ENCODE measurements around the gene DCUN1D3.
A peak's percentile ranks its signal among the peaks of the same experiment; 100 is the strongest.
"Not testable (repeated sequence)": the region's sequence is repeated elsewhere in the genome, so short reads cannot be mapped to it uniquely, and the experiment has no call there.

The DCUN1D3 gene

DNA sequence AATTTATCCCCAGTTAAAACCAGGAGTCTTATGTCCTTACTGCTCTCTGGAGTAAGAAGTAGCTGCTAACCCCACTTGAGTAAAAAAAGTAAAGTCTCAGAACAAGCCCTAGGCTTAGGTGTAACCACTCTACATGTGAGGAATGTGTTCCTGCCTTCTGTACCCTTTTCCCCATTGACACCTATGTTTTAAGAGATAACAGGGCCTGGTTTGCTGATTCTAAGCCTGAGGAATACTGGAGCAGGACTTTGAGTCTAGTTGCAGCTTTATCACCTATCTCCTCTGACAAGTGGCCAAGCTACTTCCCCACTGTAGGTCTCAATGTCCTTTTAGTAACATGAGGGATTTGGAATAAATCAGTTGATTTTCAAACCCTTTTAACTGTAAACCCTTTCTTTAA is 53.6 kb downstream of the DCUN1D3 start:
- DNase-seq (ENCODE audit: low read depth) = no peak
- H3K4me3 ChIP-seq (ENCODE audit: low read depth, low read length) = no peak overlapping the region

DNA sequence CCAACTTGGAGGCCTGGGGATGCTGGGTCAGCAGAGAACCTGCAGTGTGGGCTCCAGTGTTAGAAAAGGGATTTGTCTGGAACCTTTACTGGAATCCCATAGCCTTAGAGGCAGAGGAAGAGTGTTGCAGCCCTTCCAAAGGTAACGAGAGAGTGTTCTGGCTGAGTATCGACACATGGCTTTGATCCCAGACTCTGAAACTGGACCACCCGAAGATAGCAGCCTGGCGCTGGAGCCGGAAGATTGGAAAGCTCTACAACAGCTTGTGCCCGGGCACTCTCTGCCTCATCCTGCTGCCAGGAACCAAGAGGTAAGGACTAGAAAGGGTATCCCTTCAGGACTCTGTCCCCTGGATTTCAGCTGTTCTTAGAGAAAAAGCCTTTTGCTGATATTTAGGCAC is 54.1 kb downstream of the DCUN1D3 start:
- no peak for DNase-seq (ENCODE audit: low read depth)
- no peak overlapping the region for H3K4me3 ChIP-seq (ENCODE audit: low read depth, low read length)

DNA sequence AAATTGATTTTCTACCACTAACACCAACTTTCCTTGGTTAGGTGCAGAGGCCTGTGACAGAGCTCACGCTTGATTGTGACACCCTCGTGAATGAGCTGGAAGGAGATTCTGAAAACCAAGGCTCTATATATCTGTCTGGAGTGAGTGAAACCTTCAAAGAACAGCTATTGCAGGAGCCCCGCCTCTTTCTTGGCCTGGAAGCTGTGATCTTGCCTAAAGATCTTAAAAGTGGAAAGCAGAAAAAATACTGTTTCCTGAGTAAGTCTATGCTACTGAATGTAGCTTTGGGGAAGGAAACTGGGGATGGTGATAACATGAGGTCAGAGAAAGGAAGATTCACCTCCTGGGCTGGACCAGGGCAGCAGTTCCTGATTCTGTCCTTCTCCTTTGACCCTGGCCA is 55.6 kb downstream of the DCUN1D3 start:
- no peak for DNase-seq (ENCODE audit: low read depth)
- no peak overlapping the region for H3K4me3 ChIP-seq (ENCODE audit: low read depth, low read length)

DNA sequence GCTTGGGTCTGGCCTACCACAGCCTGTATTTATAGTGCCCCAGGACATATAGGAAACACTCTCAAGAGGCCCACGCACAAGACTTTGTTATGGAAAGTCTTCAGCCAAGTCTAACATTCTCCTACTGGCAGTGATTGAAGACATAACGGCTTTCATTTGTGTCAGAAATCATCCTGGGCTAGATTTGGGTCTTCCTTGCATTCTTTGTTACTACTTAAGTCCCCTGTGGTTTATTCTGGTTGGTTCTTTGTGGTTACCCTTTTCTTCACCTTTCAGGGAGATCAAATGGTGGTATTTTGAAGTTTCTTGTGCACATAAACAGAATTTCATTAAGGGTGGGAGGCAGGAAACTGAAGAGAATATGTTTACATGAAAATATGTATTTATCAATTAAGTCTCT is 56.1 kb downstream of the DCUN1D3 start:
- H3K4me3 ChIP-seq (ENCODE audit: low read depth, low read length) = no peak overlapping the region
- no peak for DNase-seq (ENCODE audit: low read depth)

DNA sequence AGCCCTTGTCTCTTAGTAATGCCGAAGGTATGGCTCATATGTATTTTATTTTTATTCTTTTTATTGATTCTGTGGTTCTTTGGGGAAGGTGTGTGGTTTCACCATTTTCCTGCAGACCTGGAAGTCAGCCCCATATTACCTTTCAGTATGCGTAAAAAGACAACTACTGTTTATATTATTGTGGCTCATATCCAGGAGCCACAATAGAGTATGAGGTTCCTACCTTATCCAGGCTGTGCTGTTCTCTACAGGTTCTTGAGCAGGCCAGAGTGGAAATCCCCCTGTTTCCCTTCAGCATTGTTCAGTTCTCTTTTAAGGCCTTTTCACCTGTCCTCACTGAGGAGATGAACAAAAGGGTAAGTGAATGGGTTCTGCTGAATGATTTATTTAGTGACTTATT is 60.7 kb downstream of the DCUN1D3 start:
- DNase-seq (ENCODE audit: low read depth) = no peak
- H3K4me3 ChIP-seq (ENCODE audit: low read depth, low read length) = no peak overlapping the region

DNA sequence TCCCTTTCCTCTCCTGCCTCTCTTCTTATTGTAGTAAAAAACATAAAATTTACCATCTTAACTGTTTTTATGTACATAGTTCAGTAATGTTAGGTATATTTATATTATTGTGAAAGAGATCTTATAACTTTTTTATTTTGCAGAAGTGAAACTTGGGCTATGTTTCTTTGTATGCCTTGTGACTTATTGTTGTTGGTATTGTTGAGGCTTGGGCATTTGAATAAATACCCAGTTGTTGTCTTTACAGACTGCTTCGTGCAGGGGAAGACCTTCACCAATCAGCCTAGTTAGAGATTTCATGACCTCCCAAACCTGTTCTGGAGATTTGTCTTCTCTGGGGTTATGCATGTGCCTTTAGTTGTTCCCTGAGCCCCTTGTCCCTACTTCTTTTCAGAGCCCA is 61.9 kb downstream of the DCUN1D3 start:
- no peak overlapping the region for H3K4me3 ChIP-seq (ENCODE audit: low read depth, low read length)

DNA sequence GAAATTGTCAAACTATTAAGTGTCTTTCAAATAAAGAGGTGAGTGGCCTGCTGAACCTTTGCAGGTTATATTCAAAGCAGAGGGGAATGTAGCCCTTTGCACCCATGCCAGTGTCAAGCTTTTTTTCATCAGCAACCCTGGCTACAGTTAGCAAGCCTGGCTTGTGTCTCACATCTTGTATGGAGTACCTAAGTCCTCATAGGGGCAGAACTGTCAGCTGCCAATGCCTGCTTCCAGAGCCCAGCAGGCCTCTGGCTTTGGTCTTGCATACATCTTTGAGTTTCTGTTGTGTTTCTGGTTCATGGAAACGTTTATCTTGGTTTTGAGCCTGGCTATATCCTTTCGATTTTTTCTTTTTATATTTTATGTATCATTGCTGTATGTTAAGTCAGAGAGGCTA is 67.1 kb downstream of the DCUN1D3 start:
- H3K4me3 ChIP-seq (ENCODE audit: low read depth, low read length) = no peak overlapping the region
- DNase-seq (ENCODE audit: low read depth) = no peak

More for the DNA sequence above, 61.9 kb downstream of the DCUN1D3 start:
- no peak for DNase-seq (ENCODE audit: low read depth)

DNA sequence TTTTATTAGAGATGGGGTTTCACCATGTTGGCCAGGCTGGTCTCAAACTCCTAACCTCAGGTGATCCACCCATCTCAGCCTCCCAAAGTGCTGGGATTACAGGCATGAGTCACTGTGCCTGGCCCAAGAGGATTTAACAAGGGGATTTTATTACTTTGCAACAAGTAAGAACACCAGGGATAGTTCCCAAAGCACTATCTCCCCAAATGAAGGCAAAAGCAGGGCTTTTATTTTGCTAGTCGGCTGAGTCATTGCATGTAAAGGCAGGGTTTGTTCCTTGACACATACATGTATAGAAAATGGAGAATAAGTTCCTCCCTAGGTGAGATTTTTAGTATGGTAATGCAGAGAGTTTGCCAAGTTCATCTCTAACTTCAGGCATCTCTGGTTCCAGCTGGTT is 69.8 kb downstream of the DCUN1D3 start:
- H3K4me3 ChIP-seq (ENCODE audit: low read depth, low read length) = no peak overlapping the region
- DNase-seq (ENCODE audit: low read depth) = no peak

DNA sequence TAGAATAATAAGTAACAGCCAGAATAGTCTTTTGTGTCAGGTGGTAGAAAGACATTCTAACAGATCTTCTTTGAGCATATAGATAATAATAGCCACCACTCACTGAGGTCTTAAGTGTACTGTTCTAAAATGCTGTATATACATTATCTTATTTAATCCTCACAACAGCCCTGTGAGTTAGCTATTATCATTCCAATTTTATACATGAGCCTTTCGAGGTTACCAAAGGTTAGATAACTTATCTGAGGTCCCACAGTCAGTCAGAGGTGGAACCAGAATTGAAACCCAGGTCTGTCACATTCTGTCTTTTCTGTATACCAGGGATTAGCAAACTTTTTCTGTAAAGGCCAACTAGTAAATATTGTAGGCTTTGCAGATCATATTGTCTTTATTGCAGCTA is 70.6 kb downstream of the DCUN1D3 start:
- no peak overlapping the region for H3K4me3 ChIP-seq (ENCODE audit: low read depth, low read length)
- DNase-seq (ENCODE audit: low read depth) = no peak

DNA sequence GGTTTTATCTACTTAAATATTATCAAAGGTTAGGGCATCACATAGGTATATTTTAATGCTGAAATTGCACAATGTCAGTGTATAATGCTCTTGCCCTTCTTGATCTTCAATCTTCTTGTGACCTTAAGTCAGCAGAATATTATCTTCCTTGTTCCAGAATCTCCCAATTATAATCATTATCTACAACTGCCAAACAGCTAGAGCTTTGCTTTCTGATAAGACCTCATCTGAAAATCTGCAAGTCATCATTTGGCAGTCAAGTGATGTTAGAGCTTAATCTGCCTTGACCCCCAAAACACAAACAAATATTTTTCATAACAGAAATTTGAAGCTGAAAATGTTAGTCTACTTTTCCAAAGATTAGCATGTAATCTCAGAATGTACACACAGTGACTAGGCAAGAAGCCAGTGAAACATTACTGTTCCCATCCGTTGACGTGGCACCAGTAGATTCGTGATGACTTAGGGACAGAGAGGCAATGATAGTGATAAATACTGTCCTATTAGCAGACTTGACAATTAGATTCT is 74.1 kb downstream of the DCUN1D3 start:
- DNase-seq (ENCODE audit: low read depth) = no peak
- no peak overlapping the region for H3K4me3 ChIP-seq (ENCODE audit: low read depth, low read length)

DNA sequence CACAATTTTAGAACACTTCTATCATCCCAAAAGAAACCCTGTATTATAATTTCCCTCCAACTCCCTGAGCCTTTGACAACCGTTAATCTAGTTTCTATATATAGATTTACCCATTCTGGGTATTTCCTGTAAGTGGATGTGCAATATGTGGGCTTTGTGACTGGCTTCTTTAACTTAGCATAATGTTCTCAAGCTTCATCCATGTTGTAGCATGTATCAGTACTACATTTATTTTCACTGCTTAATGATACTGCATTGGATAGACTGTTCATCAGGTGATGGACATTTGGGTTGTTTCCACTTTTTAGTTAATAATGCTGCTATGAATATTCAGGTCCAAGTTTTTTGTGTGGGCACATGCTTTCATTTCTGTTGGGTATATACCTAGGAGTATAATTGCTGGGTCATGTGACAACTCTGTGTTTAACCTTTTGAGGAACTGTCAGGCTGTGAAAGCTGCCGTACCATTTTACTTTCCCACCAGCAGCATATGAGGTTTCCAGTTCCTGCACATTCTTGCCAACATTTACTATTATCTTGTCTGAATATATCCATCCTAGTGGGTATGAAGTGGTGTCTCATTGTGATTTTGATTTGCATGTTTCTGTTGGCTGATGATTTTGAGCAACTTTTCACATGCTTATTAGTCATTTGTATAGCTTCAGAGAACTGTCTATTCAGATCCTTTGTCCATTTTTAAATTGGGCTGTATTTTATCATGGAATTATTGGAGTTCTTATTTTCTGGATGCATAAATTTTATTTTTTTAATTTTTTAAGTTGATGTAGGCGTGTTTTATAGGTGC is 77.4 kb downstream of the DCUN1D3 start:
- H3K4me3 ChIP-seq (ENCODE audit: low read depth, low read length) = no peak overlapping the region
- no peak for DNase-seq (ENCODE audit: low read depth)

DNA sequence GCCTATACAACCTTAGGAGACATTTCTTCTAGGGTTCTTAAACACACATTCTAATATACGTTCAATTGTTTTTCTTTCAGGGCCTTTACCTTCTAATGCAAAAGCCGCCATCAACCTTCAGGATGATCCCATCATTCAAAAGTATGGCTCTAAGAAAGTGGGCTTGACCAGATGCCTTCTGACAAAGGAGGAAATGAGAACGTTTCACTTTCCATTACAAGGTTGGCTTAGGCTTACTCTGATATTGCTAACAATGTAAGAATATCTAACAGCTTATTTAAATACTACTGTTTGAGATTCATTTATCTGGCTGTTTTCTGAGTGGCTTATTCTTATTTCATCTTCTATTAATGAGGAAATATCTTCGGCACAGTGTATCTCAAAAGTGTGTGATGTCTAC is 78.5 kb downstream of the DCUN1D3 start:
- DNase-seq (ENCODE audit: low read depth) = no peak
- H3K4me3 ChIP-seq (ENCODE audit: low read depth, low read length) = no peak overlapping the region

DNA sequence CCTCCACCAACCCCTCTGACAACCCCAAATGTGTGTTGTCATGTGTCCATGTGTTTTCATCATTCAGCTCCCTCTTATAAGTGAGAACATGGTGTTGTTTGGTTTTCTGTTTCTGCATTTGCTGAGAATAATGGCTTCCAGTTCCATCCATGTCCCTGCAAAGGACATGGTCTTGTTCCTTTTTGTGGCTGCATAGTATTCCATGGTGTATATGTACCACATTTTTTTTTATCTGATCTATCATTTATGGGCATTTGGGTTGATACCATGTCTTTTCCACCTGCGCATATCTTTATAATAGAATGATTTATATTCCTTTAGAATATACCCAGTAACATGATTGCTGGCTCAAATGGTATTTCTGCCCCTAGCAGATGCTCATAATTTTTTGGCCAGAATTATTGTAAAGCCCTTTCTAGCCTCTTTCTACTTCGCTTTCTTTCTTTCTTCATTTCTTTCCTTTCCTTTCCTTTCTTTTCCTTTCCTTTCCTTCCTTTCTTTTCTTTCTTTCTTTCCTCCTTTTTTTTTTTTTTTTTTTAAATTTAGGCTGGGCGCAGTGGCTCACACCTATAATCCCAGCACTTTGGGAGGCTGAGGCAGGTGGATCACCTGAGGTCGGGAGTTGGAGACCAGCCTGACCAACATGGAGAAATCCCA is 81.1 kb downstream of the DCUN1D3 start:
- no peak overlapping the region for H3K4me3 ChIP-seq (ENCODE audit: low read depth, low read length)
- DNase-seq (ENCODE audit: low read depth) = no peak

DNA sequence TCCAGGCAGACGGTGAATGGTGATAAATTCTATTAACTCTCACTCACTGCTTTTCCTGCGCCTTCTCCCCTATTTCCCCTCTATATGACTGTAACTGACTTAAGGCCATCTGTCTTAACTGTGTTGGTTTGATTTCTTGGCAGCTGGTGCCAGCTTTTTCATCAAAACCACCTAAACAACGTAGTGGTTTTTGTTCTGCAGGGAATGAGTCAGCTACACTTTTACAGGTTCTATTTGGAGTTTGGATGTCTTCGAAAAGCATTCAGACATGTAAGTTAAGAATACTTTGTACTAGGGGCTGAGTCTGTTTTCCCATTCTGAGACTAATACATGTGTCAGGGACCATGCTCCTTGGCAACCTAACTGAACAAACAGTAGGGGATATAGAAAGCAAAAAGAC is 85.4 kb downstream of the DCUN1D3 start:
- no peak for DNase-seq (ENCODE audit: low read depth)
- no peak overlapping the region for H3K4me3 ChIP-seq (ENCODE audit: low read depth, low read length)

DNA sequence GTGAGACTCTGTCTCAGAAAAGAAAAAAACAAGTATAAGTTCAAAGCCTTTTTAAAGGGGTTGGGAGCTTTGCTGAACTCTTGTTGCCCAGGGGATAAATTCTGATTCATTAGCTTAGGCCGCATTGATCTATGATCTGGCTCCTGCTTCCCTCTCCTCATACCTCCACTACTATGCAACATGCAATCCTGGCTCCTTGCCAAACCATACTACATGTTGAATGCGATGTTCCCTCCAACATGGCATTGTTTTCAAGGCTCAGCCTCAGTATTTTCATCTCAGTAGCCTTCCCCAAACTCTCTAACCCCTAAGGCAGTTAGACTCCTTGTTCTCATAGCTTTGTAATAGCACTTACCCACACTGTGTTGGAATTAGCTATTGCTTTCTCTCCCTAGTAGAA is 87.6 kb downstream of the DCUN1D3 start:
- no peak overlapping the region for H3K4me3 ChIP-seq (ENCODE audit: low read depth, low read length)
- DNase-seq (ENCODE audit: low read depth) = no peak

DNA sequence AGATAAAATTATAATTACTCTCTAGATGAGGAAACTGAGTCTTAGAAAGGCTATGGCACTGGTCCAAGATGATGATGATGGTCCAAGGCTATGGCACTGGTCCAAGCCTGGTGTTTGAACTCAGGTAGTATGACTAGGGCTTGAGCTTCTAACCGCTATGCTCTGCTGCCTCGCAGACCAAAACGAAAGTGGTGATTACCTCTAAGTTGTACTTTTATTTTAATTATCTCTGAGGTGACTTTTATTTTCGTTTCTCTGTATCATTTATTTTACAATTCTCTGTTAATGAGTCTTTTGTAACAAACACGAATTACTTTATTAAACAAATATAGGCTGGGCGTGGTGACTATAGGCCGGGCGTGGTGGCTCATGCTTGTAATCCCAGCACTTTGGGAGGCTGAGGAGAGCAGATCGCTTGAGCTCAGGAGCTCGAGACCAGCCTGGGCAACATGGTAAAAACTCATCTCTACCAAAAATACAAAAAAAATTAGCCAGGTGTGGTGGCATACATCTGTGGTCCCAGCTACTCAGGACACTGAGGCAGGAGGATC is 88.2 kb downstream of the DCUN1D3 start:
- no peak overlapping the region for H3K4me3 ChIP-seq (ENCODE audit: low read depth, low read length)
- DNase-seq (ENCODE audit: low read depth) = no peak

DNA sequence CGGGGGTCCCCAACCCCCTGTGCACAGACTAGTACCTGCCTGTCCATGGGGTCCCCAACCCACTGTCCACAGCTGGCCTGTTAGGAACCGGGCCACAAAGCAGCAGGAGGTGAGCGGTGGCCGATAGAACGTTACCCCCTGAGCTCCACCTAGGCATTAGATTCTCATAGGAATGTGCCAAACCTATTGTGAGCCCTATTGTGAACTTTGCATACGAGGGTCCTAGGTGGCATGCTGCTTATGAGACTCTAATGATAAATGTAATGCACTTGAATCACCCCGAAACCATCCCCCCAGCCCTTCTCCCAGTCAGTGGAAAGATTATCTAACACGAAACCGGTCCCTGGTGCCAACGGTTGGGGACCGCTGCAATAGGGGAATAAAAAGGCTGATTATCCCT is 92.3 kb downstream of the DCUN1D3 start:
- DNase-seq (ENCODE audit: low read depth) = no peak
- no peak overlapping the region for H3K4me3 ChIP-seq (ENCODE audit: low read depth, low read length)

DNA sequence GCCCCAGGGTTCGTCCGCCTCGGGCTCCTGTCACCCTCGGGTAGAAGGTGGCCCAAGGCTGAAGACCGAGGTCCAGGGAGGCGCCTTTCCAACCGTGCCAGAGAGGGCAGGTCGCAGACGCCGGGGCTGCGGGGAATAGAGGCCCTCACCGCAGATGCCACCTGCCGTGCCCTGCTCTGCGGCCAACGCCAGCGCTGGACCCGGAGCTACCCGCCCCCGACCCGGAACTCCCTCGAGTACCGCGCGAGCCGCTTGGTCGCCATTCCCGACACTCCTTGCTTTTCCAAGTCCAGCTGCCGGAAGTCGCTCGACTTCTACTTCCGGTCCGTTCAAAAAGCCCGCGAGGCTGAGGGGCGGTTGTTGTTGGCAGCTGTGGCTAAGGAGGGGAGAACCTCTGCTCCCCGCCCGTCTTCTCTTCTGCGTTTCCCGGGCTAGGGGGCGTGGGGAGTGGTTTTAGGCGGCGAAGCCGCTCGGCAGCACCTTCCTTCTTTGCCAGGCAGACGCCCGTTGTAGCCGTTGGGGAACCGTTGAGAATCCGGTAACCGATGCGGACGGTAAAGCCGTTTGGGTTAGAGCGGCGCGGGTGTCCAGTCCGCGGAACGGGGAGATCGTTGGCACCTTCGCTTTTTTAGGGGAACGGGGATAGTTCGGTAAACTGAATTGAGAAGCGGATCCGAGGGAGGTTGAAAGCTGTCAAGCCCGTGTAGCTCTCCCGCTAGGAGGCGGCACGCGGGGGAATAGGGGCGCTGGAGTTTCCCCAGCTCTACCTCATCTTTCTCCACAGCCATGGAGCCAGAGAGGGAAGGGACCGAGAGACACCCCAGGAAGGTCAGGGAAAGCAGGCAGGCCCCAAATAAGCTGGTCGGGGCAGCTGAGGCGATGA is 93.7 kb downstream of the DCUN1D3 start, which contains the start of the genes ERI2 and REXO5:
Gene ERI2, minus strand, starts transcription at position 305 of the 883 bp plus-strand sequence. Its CDS starts 42 bp downstream, at position 263.
Gene REXO5, plus strand, starts transcription at position 360 of the 883 bp plus-strand sequence. Its CDS starts 427 bp downstream, at position 787.
- peak within 1 kb of the TSS; percentile 79 for H3K4me3 ChIP-seq (ENCODE audit: low read depth, low read length)
- DNase-seq (ENCODE audit: low read depth) = peak; percentile 80

DNA sequence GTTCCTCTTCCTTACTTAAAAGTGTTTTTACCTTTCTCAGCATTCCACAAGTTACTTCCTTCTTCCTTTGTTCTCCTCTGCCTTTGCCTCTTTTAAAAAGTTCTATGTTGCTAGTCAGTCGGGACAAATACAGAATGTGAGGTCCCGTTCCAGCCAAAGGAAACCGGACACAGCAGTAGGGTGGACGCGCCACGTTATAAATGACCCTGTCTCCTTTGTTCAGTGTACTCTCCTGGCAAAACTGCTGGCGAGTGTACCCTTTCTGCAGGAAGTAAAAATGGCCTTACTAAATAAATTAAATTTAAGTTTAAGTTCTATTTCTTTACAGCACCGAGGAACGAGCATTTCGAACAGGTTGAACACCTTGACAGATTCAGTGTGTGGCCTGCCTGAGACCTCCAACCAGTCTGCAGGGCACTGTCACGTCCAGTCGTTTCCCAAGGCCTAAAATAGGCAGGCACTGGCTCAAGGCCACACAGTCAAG is 94.4 kb downstream of the DCUN1D3 start:
- DNase-seq (ENCODE audit: low read depth) = not testable (repeated sequence)
- H3K4me3 ChIP-seq (ENCODE audit: low read depth, low read length) = peak overlapping the region; percentile 79
